NCI-H510A (cell line): ENCODE results near the gene PBX2.
"Not testable (repeated sequence)": the region's sequence is repeated elsewhere in the genome, so short reads cannot be mapped to it uniquely, and the experiment has no call there.

Experiments
- DNase-seq: peaks from one replicate; lab custom pipeline; 2025; lab: John Stamatoyannopoulos, UW

The PBX2 gene

DNA sequence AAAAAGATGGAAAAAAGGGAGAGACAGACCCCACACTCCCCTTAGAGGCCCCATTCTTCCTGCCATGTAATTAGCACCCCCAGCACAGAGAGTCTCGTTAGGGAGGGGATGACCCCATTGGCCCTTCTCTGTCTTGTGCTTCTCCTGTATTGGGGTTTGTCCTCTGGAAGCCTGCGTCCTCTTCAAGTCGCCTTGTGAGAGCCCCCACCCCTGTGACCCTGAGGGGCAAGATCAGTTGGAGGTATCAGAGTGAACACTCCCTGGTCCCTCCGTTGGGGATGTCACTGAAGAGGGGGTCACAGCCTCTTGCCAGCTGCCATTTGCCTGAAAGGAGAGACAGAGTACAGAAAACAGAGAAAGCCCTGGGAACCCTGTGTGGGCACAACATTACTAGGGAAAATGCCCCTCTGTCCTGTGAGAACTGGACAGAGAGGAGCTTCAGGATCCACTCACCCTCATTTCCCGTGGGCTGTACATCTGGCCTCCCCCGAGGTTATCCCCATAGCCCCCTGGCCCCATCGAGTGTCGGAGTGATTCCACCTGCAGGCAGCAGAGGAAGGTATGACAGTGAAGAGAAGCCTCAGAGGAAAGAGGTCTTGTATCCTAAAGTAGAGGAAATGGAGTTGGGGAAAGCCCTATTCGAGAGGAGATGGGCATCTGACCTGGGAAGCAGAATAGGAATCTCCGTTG lies 3.7 kb downstream of the PBX2 start:
- not testable (repeated sequence) for DNase-seq

DNA sequence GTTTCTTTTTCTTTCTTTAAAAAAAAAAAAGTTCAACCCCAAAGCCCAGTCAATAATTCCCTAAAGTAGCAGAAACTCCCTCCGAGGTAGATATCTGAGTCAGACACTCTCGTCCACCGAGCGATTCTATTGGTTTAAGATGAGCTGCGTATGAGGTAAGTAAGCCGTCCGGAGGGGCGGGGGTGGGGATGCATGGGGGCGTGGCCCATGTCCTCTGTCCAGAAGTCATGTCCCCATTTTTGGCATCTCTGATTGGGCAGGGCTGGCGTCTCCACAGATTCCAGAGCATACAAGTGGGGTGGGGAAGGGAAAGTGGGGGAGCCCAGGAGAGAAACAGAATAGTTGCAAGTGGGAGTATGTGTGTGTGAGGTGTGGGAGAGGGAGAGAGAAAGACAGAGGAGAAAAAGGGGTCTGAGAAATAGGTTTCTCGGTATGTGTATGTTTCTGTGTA lies 4.3 kb downstream of the PBX2 start:
- DNase-seq, result peak; percentile 43

DNA sequence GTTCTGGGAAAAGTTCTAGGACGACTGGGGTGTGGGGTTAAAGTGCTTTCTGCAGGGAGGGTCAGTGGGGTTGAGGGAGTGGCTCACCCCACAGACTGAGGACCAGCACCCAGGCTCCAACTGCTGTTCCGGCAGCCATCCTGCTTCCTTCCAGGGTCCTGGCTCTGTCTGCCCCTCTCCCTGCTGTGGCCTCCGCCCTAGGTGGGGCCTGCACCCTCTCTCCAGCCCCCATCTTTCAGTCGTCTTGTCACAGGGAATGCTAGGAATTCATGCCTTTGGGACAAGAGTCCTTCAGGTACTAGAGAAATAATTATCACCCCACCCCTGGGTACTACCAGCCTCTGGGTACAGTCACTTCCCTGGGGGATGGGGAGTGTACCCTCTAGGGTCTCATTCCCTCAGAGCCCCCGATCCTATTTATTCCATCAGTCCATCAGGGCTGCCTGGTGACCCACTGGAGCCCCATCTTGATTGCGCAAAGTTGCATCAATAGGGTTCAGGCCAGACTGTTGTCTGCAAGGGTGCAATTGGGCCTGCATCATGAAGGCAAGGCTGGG lies 5.8 kb downstream of the PBX2 start, which contains the start of gene AGER:
Gene AGER (minus strand): TSS at position 170 of the 557 bp plus-strand sequence. CDS start 31 bp downstream, at position 139.
- no peak for DNase-seq

DNA sequence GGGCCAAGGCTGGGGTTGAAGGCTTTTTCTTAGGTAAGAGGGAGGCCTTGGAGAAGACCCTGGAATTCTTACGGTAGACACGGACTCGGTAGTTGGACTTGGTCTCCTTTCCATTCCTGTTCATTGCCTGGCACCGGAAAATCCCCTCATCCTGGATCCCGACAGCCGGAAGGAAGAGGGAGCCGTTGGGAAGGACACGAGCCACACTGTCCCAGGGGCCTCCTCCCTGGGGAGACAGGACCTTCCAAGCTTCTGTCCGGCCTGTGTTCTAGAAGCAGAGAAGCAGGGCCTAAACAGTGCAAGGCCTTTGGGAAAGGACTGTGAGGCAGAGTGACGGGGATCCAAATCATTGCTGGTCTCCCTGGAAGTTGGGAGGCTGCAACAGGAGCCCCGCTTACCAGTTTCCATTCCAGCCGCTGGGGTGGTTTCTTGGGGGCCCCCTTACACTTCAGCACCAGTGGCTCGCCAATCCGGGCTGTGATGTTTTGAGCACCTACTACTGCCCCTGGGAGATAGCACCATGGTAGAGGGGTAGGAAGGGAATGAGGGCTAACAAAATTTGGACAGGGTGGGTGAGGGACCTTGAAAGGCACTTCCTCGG lies 6.4 kb downstream of the PBX2 start:
- DNase-seq, result no peak

DNA sequence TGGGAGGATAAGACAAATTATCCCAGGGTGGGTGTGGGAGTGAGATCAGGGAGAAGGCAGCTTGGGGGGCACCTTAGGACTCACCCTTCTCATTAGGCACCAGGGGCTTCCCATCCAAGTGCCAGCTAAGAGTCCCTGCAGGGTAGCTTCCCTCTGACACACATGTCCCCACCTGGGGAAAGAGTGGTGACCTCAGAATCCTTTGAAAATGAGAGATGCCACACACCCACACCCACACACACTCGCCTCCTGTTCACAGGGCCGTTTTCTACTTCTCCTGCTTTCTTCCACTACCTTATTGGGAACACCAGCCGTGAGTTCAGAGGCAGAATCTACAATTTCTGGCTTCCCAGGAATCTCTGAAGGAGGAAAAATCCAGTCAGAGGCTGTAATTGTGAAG lies 7.0 kb downstream of the PBX2 start:
- no peak for DNase-seq

DNA sequence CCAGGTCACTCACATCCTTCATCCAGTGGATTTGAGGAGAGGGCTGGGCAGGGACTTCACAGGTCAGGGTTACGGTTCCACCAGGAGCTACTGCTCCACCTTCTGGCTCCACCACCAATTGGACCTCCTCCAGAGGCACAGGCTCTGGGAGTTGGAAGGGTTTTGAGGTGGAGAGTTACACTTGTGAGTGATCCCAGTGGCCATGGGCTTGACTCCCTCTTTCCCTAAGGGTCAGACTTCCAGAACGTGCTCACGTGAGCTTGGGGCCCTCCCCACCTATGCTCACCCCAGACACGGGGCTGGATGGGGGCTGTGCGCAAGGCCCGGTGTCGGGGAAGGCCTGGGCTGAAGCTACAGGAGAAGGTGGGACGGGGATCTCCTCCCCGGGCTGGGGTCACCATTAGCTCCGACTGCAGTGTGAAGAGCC lies 7.4 kb downstream of the PBX2 start:
- no peak for DNase-seq

DNA sequence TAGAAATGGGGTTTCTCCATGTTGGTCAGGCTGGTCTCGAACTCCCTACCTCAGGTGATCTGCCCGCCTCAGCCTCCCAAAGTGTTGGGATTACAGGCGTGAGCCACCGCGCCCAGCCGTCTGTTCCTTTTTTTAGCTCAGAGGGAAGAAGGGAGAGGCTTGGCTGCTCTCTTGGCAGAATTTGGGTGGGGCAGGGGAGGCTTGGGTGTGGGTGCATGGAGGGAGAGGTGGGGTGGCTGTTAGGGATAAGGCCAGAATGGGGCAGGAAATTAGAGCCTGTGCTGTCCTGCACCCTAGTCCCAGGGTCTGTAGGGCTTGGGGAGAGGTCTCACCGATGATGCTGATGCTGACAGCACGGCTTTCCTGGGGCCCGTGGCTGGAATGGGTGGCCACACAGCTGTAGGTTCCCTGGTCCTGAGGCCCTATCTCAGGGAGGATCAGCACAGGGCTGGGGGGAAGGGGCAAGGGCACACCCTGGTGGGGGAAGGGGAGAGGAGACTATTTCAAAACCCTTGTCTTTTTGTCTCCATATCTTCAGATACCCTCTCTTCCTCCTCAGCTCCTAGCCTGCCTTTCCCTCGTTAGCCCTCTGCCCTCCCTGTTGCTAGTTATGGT lies 8.0 kb downstream of the PBX2 start:
- DNase-seq, result no peak

DNA sequence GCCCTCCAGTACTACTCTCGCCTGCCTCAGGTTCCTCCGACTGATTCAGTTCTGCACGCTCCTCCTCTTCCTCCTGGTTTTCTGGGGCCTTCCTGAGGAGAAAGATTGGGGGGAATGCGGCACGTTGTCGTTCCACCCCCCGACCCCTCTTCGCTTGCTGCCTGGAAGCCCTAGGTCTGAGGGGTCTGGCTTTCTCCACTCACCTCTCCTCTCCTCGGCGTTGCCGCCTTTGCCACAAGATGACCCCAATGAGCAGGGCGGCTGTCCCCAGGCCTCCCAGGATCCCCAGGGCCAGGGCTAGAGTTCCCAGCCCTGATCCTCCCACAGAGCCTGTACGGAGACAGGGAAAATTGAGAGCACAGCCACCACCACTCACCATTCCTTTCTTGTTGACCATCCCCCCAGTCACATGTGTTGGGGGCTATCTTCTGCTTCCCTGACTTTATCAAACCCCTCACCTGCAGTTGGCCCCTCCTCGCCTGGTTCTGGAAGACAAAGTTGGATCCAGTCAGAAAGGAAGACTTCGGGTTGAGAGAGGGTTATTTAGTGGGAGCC lies 8.8 kb downstream of the PBX2 start:
- DNase-seq, result no peak

DNA sequence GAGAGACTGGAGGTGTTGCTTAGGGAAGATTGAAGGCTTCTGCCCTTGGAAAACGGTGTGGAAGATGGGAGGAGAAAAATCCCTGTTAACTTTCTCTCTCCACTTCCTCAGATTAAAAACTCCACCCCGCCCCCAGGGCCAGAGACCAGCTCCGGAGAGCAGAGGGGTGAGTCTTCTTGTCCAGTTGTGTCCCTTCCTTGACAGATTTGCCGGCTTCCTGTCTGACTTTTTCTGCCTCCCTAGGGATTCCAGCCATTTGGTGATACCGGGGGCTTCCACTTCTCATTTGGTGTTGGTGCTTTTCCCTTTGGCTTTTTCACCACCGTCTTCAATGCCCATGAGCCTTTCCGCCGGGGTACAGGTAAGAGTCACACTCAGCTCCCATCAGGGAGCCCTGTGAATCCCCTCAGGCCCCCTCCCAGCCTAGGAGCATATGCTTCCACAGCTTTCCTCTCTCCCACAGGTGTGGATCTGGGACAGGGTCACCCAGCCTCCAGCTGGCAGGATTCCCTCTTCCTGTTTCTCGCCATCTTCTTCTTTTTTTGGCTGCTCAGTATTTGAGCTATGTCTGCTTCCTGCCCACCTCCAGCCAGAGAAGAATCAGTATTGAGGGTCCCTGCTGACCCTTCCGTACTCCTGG lies 10.1 kb downstream of the PBX2 start:
- no peak for DNase-seq

DNA sequence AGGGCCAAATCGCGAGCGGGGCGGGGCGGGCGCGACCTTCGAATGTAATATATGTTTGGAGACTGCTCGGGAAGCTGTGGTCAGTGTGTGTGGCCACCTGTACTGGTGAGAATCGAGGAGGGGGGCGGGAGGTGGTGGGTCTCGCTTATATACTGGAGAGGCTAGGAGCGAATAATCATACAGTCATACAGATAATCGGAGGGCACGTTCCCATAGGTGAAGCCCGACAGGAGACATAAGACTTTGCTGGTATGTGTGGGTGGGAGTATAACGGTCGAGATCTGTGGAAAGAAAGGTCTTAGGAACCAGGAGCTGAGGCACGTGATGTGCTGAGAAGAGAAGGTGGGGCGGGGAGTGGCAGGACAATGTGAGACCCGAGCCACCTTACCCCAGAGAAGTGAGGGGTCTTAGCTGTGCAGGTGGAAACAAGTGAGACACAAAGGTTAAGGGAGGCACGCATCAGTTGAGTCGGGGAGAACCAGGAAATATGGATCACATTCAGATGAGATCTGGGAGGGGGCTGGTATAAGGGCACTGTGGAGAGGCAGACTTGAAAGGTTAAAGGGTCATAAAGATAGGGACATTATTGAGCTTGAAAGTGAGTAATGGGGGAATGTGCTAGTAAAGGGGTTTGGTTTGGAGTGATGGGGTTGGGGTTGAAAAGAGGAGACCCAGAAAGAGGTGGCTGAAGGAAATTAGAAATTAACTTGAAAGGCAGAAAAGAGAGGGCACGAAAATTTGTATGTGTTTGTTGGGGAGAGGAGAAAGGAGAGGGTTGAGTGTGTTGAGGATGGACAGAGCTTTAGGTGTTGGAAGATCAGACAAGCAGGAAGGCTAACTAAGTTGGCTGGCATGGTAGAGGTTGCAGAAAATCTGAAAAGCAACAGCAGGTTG lies 11.2 kb downstream of the PBX2 start:
- no peak for DNase-seq

DNA sequence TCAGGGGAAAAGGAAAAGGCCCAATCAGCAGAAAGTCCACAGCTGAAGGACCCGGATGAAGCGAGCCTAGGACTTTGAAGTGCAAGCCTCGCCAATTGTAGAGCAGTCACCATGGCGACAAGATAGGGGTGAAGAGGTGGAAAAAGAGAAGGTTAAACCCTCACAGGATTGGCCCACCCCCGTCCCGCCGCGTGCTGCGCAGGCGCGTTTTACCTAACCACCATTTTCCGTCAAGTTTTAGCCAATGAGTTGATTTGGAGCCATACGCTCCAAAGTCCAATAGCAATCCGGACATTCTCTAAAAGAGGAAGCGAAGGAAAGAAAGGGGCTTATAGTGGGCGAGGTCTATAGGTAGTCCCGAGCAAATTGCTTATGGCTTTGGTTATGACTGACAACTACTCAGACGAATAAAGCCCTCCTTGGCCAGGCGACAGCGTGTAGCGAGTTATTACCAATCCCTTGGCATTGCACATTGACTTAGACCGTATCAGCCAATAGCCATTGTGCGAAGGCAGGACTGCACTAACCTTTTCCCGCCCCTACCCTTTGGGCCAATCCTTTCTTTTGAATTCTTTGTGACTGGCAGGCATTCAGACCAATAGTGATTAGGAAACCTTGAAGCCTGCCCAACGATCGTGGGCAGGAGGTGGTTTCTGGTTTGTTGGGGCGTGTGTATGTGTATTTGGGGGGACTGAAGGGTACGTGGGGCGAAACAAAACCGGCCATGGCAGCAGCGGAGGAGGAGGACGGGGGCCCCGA lies 12.0 kb downstream of the PBX2 start, which contains the start of gene RNF5:
Gene RNF5 (plus strand): TSS at position 618 of the 759 bp plus-strand sequence. CDS start 107 bp downstream, at position 725.
- DNase-seq, result peak; percentile 99

DNA sequence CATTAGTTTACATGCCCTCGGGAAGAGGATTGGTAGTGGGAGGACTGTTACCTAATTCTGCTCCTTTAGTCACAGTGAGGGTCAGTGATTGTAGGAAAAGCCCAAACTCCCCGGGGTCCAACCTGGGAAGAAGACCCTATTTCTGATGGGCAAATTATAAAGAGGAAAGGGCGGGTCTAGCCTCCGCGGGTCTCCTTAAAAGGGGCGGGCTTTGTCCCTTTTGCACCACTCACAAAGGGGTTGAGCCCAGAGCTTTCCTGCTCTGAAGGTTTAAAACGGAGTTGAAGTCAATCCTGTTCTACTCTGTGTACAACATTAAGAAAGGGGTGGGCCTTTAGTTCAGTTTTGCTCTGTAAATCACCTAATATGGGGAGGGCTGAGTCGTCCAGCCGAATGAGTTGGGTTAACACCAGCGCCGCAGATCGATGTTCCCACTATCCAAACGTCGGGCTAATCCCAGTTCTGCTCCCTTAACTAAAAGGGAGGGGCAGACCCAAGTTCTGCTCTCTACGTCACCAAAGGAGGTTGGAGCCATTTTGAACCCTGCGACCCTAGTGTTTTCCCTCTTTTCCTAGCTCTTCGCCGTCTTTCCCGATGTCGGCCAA lies 12.7 kb downstream of the PBX2 start:
- DNase-seq, result peak; percentile 81

DNA sequence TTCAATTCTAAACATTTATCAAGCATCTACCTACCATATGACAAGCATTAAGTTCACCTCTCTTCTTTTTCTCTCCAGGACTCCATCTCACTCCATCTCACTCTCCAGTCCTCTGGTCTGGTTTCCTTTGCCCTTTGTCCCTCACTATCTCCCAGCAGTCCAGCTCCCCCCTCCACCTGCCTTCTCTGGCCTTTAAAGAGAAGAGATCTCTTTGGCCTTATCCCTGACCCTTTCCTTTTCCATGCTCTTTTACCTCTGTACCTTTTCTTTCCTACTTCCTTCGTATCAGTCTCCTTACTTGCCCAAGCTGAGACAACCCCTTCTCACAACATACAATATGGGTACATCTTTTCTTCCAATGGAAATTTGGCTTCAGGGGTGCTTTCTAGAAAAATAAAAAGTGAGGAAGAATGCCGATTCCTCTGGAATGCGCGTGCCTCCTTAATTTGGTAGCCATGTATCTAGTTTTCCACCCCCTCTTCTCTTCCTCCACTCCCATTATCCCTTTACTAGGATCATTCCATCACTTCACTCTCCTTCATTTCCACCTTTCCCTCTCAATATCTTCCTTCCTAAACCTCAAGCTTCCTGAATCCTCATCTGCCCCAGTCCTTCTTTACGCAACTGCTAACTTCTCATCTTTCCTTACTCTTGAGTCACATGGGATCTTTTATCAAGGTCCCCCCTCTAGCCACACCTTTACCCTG lies 13.4 kb downstream of the PBX2 start:
- peak; percentile 54 for DNase-seq

DNA sequence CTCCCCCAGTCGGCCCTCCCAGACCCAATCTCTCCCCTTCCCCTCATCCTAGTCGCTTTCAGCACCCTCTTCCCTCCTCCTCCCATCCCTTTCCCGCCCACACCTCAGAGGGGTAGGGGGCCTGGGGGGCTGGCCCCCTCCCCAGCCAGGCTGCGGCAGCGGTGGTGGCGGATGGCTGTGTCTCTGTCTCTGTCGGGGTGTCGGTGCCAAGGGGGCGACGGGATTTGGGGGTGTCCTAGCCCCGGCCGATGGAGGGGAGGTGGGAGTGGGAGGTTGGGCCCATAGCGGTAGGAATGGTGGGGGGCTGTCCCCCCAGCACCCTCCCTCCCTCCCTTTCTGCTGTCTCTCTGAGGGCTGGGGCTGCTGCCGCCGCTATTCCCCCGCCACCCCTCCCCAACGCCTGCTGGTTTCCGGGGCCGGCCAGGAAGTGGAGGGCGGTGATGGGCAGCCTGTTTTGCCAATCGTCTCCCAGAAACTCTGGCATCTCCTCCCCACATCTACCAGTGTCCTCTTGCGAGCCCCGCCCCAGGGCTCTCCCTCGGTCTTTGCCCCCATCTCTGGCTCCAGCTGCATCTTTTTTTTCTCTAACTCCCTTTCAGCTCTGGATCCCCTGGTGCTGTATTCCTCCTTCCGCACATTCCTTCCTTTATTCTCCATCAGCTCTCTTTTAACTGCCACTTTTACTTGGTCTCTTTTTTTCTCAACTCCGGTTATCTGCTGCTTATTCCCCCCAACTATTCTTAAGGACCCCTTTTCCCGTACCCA lies 14.1 kb downstream of the PBX2 start, which contains the start of gene AGPAT1:
Gene AGPAT1 (minus strand): TSS at position 374 of the 765 bp plus-strand sequence. CDS start 4,588 bp downstream, outside the sequence.
- DNase-seq, result peak; percentile 91

DNA sequence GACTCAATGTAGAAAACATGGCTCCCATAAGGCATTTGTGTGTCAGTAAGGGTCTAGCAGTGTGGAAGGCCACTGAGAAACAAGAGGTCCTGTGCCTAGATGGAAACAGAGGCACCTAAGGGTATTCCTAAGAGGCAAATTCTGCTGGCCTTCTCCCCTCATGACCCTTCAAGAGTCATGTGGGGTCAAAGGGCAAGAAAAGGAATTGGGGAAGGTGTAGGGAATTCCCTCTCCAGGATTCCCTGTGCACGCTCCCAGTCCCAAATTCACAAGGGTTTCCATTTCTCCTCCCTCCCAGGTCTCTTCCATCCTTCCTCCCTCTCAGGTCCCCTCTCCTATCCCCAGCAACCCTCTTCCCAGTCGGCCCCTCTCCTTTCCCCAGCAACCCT lies 14.7 kb downstream of the PBX2 start:
- DNase-seq, result no peak

DNA sequence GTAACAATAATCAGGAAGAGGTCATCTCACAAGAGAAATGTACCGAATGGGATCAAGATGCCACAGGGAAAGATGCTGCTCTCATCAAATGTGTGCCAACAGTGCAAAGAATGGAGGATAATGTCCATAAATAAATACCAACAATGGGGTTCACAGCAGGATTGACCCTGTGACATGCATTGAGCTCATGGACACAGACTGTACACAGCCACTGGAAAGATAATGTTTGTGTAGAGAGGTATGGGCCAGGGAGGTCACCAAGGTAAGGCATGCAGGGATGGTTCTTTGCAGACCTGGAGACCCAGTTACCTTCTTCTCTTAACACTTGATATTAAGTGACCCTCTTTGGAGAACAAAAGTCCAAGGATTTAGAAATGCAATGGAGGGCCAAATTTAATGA lies 15.6 kb downstream of the PBX2 start:
- DNase-seq, result no peak

DNA sequence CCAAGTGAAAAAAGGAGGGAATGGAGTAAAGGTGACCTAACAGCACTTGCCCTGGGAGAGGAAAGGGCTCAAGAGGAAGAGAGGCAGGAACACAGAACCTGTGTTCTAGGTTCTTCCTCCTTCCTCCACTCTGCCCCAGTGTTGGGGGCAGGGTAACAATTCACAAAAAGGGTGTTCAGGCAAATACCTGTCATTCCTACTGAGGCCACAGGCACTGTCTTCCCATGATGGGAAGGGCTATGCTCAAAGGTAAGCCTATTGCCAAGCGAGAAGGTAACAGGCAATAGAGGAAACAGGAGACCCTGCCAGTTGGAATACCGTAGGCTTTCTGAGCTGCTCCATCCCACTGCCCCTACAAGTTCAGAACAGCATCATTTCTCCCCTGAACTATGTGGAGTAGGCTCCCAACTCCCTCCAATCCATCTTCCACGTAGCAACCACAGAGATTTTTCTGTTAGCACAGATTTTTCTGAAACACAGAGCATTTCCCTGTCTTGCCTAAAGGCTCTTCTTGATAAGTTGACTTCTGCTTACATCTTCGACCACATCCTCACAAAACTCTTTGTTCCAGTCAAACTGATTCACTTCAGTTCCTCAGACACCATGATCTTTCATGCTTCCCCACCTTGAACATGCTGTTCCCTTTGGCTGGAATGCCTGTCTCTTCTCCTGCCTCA lies 16.8 kb downstream of the PBX2 start:
- DNase-seq, result no peak

DNA sequence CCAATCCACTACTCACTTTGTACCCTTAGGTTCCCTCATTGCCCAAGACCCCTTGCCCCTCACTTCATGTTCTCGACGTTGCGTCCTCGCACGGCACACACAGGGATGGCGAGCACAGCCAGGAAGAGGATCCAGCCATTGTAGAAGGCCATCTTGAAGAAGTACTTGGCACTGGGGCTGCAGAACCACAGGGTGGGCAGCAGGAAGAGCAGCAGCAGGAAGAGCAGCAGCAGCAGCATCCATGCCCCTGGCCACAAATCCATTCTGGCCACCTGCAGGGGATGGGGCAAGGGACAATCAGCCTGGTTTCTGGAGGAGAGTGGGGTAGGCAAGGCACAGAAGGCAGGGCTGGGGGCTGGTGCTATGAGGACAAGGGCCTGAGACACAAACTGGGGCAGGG lies 18.8 kb downstream of the PBX2 start:
- DNase-seq, result no peak
